ENCODE measurements around the gene PRSS50.

GRCh38 chr3:46750555-46751038 lies 32.9 kb upstream of the PRSS50 start:
- TF ChIP-seq CTCF (IDR thresholded peaks at IDR 0.05) (no peak), POLR2A (IDR thresholded peaks at IDR 0.05) (no peak)
